Cardiac muscle cell (in vitro differentiated cells and primary cell): Measurements from ENCODE around the gene PRR16. TPM values are rescaled to one million over a fixed set of nuclear protein-coding genes. Genes with fewer than 3 reads are reported as not detected.

ENCODE experiments used
- DNase-seq, 2 donors: peaks; one replicate each; pipeline versions ENCODE4 v3.0.0 to v3.0.0-alpha.2; 2010 to 2017; ENCODE audit warnings: low read depth in 1 of 2, low spot score in 1 of 2
- H3K27ac ChIP-seq: fragments of 200-600 bp; sonication (generic); 2 replicates; pipeline ENCODE4 v1.5.1; 2016
- H3K27me3 ChIP-seq: fragments of 200-600 bp; sonication (generic); 2 replicates; pipeline ENCODE4 v1.6.0; 2016; ENCODE audit warnings: control low read depth
- H3K36me3 ChIP-seq: fragments of 200-600 bp; sonication (generic); 2 replicates; pipeline ENCODE4 v1.5.1; 2016; ENCODE audit warnings: control low read depth
- H3K4me1 ChIP-seq: fragments of 200-600 bp; sonication (generic); 2 replicates; pipeline ENCODE4 v1.8.1; 2017; ENCODE audit warnings: low read depth, mild to moderate bottlenecking, mixed run types
- H3K4me3 ChIP-seq: fragments of 200-600 bp; sonication (generic); 2 replicates; pipeline ENCODE4 v1.5.1; 2016; ENCODE audit warnings: mild to moderate bottlenecking
- H3K9me3 ChIP-seq: fragments of 200-600 bp; sonication (generic); 2 replicates; pipeline ENCODE4 v1.5.1; 2017; ENCODE audit warnings: low read depth, mild to moderate bottlenecking, control low read depth
- CTCF ChIP-seq: IDR thresholded peaks from 2 replicates; pipeline ENCODE4 v1.5.1; 2012; ENCODE audit warnings: low read depth, mild to moderate bottlenecking, low read length
- polyA plus RNA-seq: library from polyadenylated mRNA; unstranded; fragments of >200 nt; fragmentation: Nextera tagmentation; extraction: Ambion mirVana; gene quantifications from 2 replicates; pipeline ENCODE4 v1.2.1, GENCODE V29; 2016
- total RNA-seq: library from RNA; depleted of rRNA; stranded (reverse); fragments of >200 nt; gene quantifications from 2 replicates; pipeline ENCODE4 v1.2.3, GENCODE V29; 2016

PRR16 gene
- total and polyA plus RNA-seq, 2 experiments from 2014 or later, result 2.3 to 5.4 TPM

- no peaks in the 10 kb centered on the region for H3K9me3 ChIP-seq
- H3K4me1 ChIP-seq, result no peaks in the 10 kb centered on the region
- no peaks in the 10 kb centered on the region for H3K27me3 ChIP-seq
- H3K36me3 ChIP-seq, result no peaks in the 10 kb centered on the region
- H3K4me3 ChIP-seq, result no peak overlapping the region
- no peak for DNase-seq
- H3K27ac ChIP-seq, result no peak overlapping the region
- TF ChIP-seq CTCF, result no peak
Measured at GRCh38 chr5:120555345-120555744, 91.2 kb downstream of the PRR16 start.

GRCh38 chr5:120564013-120564412 is 99.9 kb downstream of the PRR16 start:
- DNase-seq, result no peak
- H3K4me1 ChIP-seq, result no peaks in the 10 kb centered on the region
- no peaks in the 10 kb centered on the region for H3K9me3 ChIP-seq
- no peak overlapping the region for H3K4me3 ChIP-seq
- TF ChIP-seq CTCF, result no peak
- H3K27me3 ChIP-seq, result no peaks in the 10 kb centered on the region
- no peaks in the 10 kb centered on the region for H3K36me3 ChIP-seq
- no peak overlapping the region for H3K27ac ChIP-seq

GRCh38 chr5:120567066-120567465 is 103.0 kb downstream of the PRR16 start:
- Histone ChIP-seq H3K4me1 (no peaks in the 10 kb centered on the region), H3K27ac (no peak overlapping the region), H3K9me3 (no peaks in the 10 kb centered on the region), H3K27me3 (no peaks in the 10 kb centered on the region), H3K4me3 (no peak overlapping the region), H3K36me3 (no peaks in the 10 kb centered on the region)
- no peak for DNase-seq
- no peak for TF ChIP-seq CTCF

- DNase-seq, result no peak
- Histone ChIP-seq H3K4me1 (no peaks in the 10 kb centered on the region), H3K27ac (no peak overlapping the region), H3K4me3 (no peak overlapping the region), H3K27me3 (no peaks in the 10 kb centered on the region), H3K36me3 (no peaks in the 10 kb centered on the region), H3K9me3 (no peaks in the 10 kb centered on the region)
- TF ChIP-seq CTCF, result no peak
Measured at GRCh38 chr5:120567921-120568320, 103.8 kb downstream of the PRR16 start.

- H3K4me3 ChIP-seq, result no peak overlapping the region
- no peaks in the 10 kb centered on the region for H3K27me3 ChIP-seq
- H3K27ac ChIP-seq, result no peak overlapping the region
- H3K36me3 ChIP-seq, result no peaks in the 10 kb centered on the region
- H3K9me3 ChIP-seq, result no peaks in the 10 kb centered on the region
- no peak for DNase-seq
- H3K4me1 ChIP-seq, result no peaks in the 10 kb centered on the region
- TF ChIP-seq CTCF, result no peak
Measured at GRCh38 chr5:120568711-120569110, 104.6 kb downstream of the PRR16 start.

GRCh38 chr5:120576588-120576987 is 112.5 kb downstream of the PRR16 start:
- H3K27me3 ChIP-seq, result no peaks in the 10 kb centered on the region
- no peaks in the 10 kb centered on the region for H3K36me3 ChIP-seq
- H3K27ac ChIP-seq, result no peak overlapping the region
- H3K9me3 ChIP-seq, result no peaks in the 10 kb centered on the region
- H3K4me1 ChIP-seq, result no peaks in the 10 kb centered on the region
- H3K4me3 ChIP-seq, result no peak overlapping the region
- DNase-seq, result no peak
- TF ChIP-seq CTCF, result no peak
